Activated CD8-positive, alpha-beta memory T cell treated with anti-CD3 and anti-CD28 coated beads, Interleukin-2, amount 10 ng/mL, durations not matched to agents 7 days and 5 days (primary cell): ENCODE data around the gene UBE4B. TPM values are rescaled to one million over a fixed set of nuclear protein-coding genes. Genes with fewer than 3 reads are reported as not detected.
"Not testable (repeated sequence)": the region's sequence is repeated elsewhere in the genome, so short reads cannot be mapped to it uniquely, and the experiment has no call there.

Source experiments
- ATAC-seq: fragments of 150-1000 bp; cut with Tn5 transposase; one replicate; pipeline ENCODE4 v1.10.0; 2021; ENCODE audit warnings: moderate library complexity
- CTCF ChIA-PET: fragments of 350-600 bp; sonication (Branson Sonifier 250); formaldehyde crosslinking; loops from one replicate; lab custom pipeline; 2021; ENCODE audit warnings: antibody characterized with exemption; lab: Charles Lee
- DNase-seq: peaks from one replicate; pipeline ENCODE4 v3.0.0-alpha.2; 2020
- H3K27ac Mint-ChIP-seq: one replicate; pipeline ENCODE4 v1.8.0; 2021; ENCODE audit warnings: mild to moderate bottlenecking, mixed read lengths
- H3K27me3 Mint-ChIP-seq: one replicate; pipeline ENCODE4 v1.8.0; 2021; ENCODE audit warnings: mixed read lengths
- H3K36me3 Mint-ChIP-seq: one replicate; pipeline ENCODE4 v1.8.0; 2021; ENCODE audit warnings: mild to moderate bottlenecking, mixed read lengths
- H3K4me1 Mint-ChIP-seq: one replicate; pipeline ENCODE4 v1.8.0; 2021; ENCODE audit warnings: mixed read lengths
- H3K4me3 Mint-ChIP-seq: one replicate; pipeline ENCODE4 v1.8.0; 2021; ENCODE audit warnings: mild to moderate bottlenecking, moderate library complexity, mixed read lengths
- H3K9me3 Mint-ChIP-seq: one replicate; pipeline ENCODE4 v1.8.0; 2022; ENCODE audit warnings: low read depth, mixed read lengths
- microRNA-seq: library from miRNA; unstranded; fragments of <30 nt; microRNA quantifications from one replicate; pipeline ENCODE4 v1.2.0, GENCODE V29; 2022
- total RNA-seq, 2 experiments: library from RNA; stranded (reverse); gene quantifications; one replicate each; pipeline ENCODE4 v1.2.3, GENCODE V29; 2021

Gene UBE4B
- total RNA-seq, 2 experiments from 2014 or later = 28.7 to 30.4 TPM

GRCh38 chr1:10220200-10220599, 187.4 kb downstream of the UBE4B start:
- Mint-ChIP-seq H3K4me1 (peaks cover 29% of the 10 kb centered on the region), H3K27ac (no peak overlapping the region), H3K4me3 (no peak overlapping the region), H3K27me3 (no peaks in the 10 kb centered on the region), H3K36me3 (no peaks in the 10 kb centered on the region), H3K9me3 (no peaks in the 10 kb centered on the region)
- DNase-seq (no peak), ATAC-seq (no peak)
- CTCF ChIA-PET = interaction anchor here (1.8 kb wide), 1 partner anchor 10 kb away, joined by 11 read pairs; the partner anchor contains the start of gene KIF1B

GRCh38 chr1:10220657-10221056, 187.9 kb downstream of the UBE4B start:
- H3K27ac Mint-ChIP-seq, H3K27me3 Mint-ChIP-seq, DNase-seq, ATAC-seq, H3K4me3 Mint-ChIP-seq, H3K9me3 Mint-ChIP-seq, H3K36me3 Mint-ChIP-seq: not testable (repeated sequence)
- peaks cover 26% of the 10 kb centered on the region for H3K4me1 Mint-ChIP-seq
- CTCF ChIA-PET = interaction anchor here (0.7 to 1.8 kb wide), 2 partner anchors 11 to 95 kb away, joined by 6 to 11 read pairs; partner anchors contain the start of gene KIF1B

GRCh38 chr1:10225573-10225972, 192.8 kb downstream of the UBE4B start:
- no peaks in the 10 kb centered on the region for H3K36me3 Mint-ChIP-seq
- no peaks in the 10 kb centered on the region for H3K27me3 Mint-ChIP-seq
- CTCF ChIA-PET = interaction anchor here (0.8 to 1.0 kb wide), 3 partner anchors 16 to 131 kb away, joined by 3 read pairs; no protein-coding TSS in a partner anchor
- H3K9me3 Mint-ChIP-seq = no peaks in the 10 kb centered on the region
- no peak overlapping the region for H3K27ac Mint-ChIP-seq
- ATAC-seq = no peak
- peaks cover 4% of the 10 kb centered on the region for H3K4me1 Mint-ChIP-seq
- DNase-seq = no peak
- no peak overlapping the region for H3K4me3 Mint-ChIP-seq

- peaks cover 2% of the 10 kb centered on the region for H3K4me1 Mint-ChIP-seq
- DNase-seq (no peak), ATAC-seq (no peak)
- CTCF ChIA-PET = interaction anchor here (1.0 kb wide), 1 partner anchor 13 kb away, joined by 4 read pairs; no protein-coding TSS in a partner anchor
- H3K27me3 Mint-ChIP-seq = no peaks in the 10 kb centered on the region
- no peaks in the 10 kb centered on the region for H3K9me3 Mint-ChIP-seq
- no peak overlapping the region for H3K27ac Mint-ChIP-seq
- no peaks in the 10 kb centered on the region for H3K36me3 Mint-ChIP-seq
- no peak overlapping the region for H3K4me3 Mint-ChIP-seq
These were observed 195.8 kb downstream of the UBE4B start for GRCh38 chr1:10228528-10228927.

GRCh38 chr1:10229903-10230302, 197.1 kb downstream of the UBE4B start:
- CTCF ChIA-PET = no interaction called here
- Mint-ChIP-seq H3K4me3 (no peak overlapping the region), H3K27me3 (no peaks in the 10 kb centered on the region), H3K36me3 (no peaks in the 10 kb centered on the region), H3K9me3 (no peaks in the 10 kb centered on the region), H3K4me1 (peaks cover 2% of the 10 kb centered on the region), H3K27ac (no peak overlapping the region)
- no peak for DNase-seq
- no peak for ATAC-seq

Small RNAs within 50 kb of the gene (microRNA-seq; reads per million reads assigned to microRNA genes)
- gene MIR1273D = not detected

Other genes starting within 250 kb of the UBE4B start
- 10 to 100 TPM; 81.5 to 99.3 TPM for gene CLSTN1, start 209.0 kb upstream of the UBE4B start, total RNA-seq
- 10 to 100 TPM; 10.9 to 15.8 TPM for gene CTNNBIP1, start 122.7 kb upstream of the UBE4B start, total RNA-seq
- 10 to 100 TPM; 25.0 to 27.7 TPM for gene LZIC, start 89.6 kb upstream of the UBE4B start, total RNA-seq
- gene NMNAT1, start 89.5 kb upstream of the UBE4B start, total RNA-seq = 1 to 10 TPM; 6.5 to 10.0 TPM
- not detected for gene RBP7, start 35.7 kb upstream of the UBE4B start, total RNA-seq
- 10 to 100 TPM; 14.2 to 21.3 TPM for gene KIF1B, start 177.6 kb downstream of the UBE4B start, total RNA-seq